ENCODE data around the gene STAT5B.

STAT5B gene

GRCh38 chr17:42200706-42201457 lies 75.3 kb downstream of the STAT5B start:
- no peak for DNase-seq (ENCODE audit: low read depth)
- H3K27me3 ChIP-seq (replicated peaks; ENCODE audit: control insufficient read depth, insufficient read depth, low read length) = no peaks in the 10 kb centered on the region

GRCh38 chr17:42199416-42200011 lies 76.7 kb downstream of the STAT5B start:
- Histone ChIP-seq H3K9ac (ENCODE audit: low read length) (no peak overlapping the region), H3K4me1 (ENCODE audit: control insufficient read depth, insufficient read depth, low read length) (no peaks in the 10 kb centered on the region), H3K27me3 (replicated peaks; ENCODE audit: control insufficient read depth, insufficient read depth, low read length) (no peaks in the 10 kb centered on the region), H3K36me3 (ENCODE audit: control insufficient read depth, insufficient read depth, low read length, severe bottlenecking) (peaks cover 35% of the 10 kb centered on the region), H3K9me3 (ENCODE audit: control insufficient read depth, low read length) (no peaks in the 10 kb centered on the region), H3K4me3 (ENCODE audit: low read length) (no peak overlapping the region)
- DNase-seq (ENCODE audit: low read depth) = no peak

More at GRCh38 chr17:42200706-42201457, 75.3 kb downstream of the STAT5B start:
- Histone ChIP-seq H3K9ac (ENCODE audit: low read length) (no peak overlapping the region), H3K4me1 (ENCODE audit: control insufficient read depth, insufficient read depth, low read length) (no peaks in the 10 kb centered on the region), H3K4me3 (ENCODE audit: low read length) (no peak overlapping the region), H3K36me3 (ENCODE audit: control insufficient read depth, insufficient read depth, low read length, severe bottlenecking) (peaks cover 42% of the 10 kb centered on the region), H3K9me3 (ENCODE audit: control insufficient read depth, low read length) (no peaks in the 10 kb centered on the region)

GRCh38 chr17:42198897-42199296 lies 77.3 kb downstream of the STAT5B start:
- Histone ChIP-seq H3K9ac (ENCODE audit: low read length) (no peak overlapping the region), H3K9me3 (ENCODE audit: control insufficient read depth, low read length) (no peaks in the 10 kb centered on the region), H3K4me3 (ENCODE audit: low read length) (no peak overlapping the region), H3K27me3 (replicated peaks; ENCODE audit: control insufficient read depth, insufficient read depth, low read length) (no peaks in the 10 kb centered on the region), H3K4me1 (ENCODE audit: control insufficient read depth, insufficient read depth, low read length) (no peaks in the 10 kb centered on the region), H3K36me3 (ENCODE audit: control insufficient read depth, insufficient read depth, low read length, severe bottlenecking) (peaks cover 29% of the 10 kb centered on the region)
- no peak for DNase-seq (ENCODE audit: low read depth)

DNA sequence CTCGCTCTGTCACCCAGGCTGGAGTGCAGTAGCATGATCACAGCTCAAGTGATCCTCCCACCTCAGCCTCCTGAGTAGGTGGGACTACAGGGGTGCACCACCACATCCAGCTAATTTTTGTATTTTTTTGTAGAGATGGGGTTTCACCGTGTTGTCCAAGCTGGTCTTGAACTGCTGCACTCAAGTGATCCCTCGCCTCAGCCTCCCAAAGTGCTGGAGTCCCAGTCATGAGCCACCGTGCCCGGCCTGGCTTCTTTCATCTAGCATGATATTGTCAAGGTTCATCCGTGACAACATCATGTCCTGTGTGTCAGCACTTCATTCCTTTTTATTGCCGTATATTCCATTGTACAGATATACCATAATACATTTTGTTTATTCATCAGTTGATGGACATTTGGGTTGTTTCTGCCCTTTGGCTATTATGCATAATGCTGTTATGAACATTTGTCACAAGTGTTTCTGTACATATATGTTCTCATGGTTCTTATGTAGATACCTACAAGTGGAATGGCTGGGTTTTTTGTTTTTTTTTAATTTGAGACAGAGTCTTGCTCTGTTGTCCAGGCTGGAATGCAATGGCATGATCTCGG lies 78.5 kb downstream of the STAT5B start:
- Histone ChIP-seq H3K36me3 (ENCODE audit: control insufficient read depth, insufficient read depth, low read length, severe bottlenecking) (peaks cover 21% of the 10 kb centered on the region), H3K27me3 (replicated peaks; ENCODE audit: control insufficient read depth, insufficient read depth, low read length) (no peaks in the 10 kb centered on the region), H3K9ac (ENCODE audit: low read length) (no peak overlapping the region), H3K4me1 (ENCODE audit: control insufficient read depth, insufficient read depth, low read length) (peaks cover 7% of the 10 kb centered on the region), H3K4me3 (ENCODE audit: low read length) (no peak overlapping the region), H3K9me3 (ENCODE audit: control insufficient read depth, low read length) (no peaks in the 10 kb centered on the region)
- DNase-seq (ENCODE audit: low read depth) = no peak

DNA sequence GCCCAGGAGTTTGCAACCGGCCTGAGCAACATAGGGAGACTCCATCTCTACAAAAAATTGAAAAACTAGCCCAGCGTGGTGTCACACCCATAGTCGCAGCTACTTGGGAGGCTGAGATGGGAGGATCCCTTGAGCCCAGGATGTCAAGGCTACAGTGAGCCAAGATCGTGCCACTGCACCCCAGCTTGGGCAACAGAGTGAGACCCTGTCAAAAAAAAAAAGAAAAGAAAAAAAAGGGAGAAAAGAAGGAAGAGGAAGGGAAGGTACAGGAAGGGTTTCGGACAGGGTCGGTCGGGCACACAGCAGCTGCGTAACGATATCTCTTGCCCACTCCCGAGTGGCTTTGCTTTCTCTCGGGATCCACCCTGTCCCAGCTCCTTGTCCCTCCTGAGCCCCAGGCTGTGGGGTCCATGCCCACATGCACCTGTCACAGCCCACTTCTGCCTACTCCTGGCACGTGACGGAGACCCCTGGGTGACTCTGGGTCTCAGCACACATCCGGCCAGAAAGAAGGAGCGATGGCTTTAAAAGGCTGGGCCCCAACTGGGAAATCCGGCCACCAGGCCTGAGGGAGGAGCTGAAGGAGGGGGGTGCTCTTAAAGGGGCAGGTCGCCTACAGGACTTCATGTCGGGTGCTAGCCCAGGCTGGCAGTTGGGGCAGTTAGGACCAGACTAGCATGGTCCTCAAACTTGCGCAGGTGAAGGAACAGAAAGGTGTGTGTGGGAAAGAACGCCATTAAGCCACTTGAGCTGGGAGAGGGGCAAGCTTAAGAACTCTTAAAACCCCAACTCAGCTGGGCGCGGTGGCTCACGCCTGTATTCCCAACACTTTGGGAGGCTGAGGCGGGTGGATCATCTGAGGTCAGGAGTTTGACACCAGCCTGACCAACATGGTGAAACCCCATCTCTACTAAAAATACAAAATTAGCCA lies 82.0 kb downstream of the STAT5B start, which contains the start of gene GHDC:
TSS of gene GHDC (minus strand) at position 526 of the 931 bp plus-strand sequence. CDS start 913 bp downstream, outside the sequence.
- H3K4me3 ChIP-seq (ENCODE audit: low read length) = peak within 1 kb of the TSS; percentile 95
- no peaks in the 10 kb centered on the region for H3K9me3 ChIP-seq (ENCODE audit: control insufficient read depth, low read length)
- no peaks in the 10 kb centered on the region for H3K27me3 ChIP-seq (replicated peaks; ENCODE audit: control insufficient read depth, insufficient read depth, low read length)
- H3K36me3 ChIP-seq (ENCODE audit: control insufficient read depth, insufficient read depth, low read length, severe bottlenecking) = no peaks in the 10 kb centered on the region
- H3K4me1 ChIP-seq (ENCODE audit: control insufficient read depth, insufficient read depth, low read length) = peaks cover 7% of the 10 kb centered on the region
- peak; percentile 79 for DNase-seq (ENCODE audit: low read depth)
- H3K9ac ChIP-seq (ENCODE audit: low read length) = peak within 1 kb of the TSS; percentile 91

GRCh38 chr17:42193216-42193968 lies 82.8 kb downstream of the STAT5B start:
- Histone ChIP-seq H3K27me3 (replicated peaks; ENCODE audit: control insufficient read depth, insufficient read depth, low read length) (no peaks in the 10 kb centered on the region), H3K4me3 (ENCODE audit: low read length) (peak overlapping the region; percentile 95), H3K9me3 (ENCODE audit: control insufficient read depth, low read length) (no peaks in the 10 kb centered on the region), H3K9ac (ENCODE audit: low read length) (peak overlapping the region; percentile 91), H3K4me1 (ENCODE audit: control insufficient read depth, insufficient read depth, low read length) (peaks cover 7% of the 10 kb centered on the region), H3K36me3 (ENCODE audit: control insufficient read depth, insufficient read depth, low read length, severe bottlenecking) (no peaks in the 10 kb centered on the region)
- no peak for DNase-seq (ENCODE audit: low read depth)

DNA sequence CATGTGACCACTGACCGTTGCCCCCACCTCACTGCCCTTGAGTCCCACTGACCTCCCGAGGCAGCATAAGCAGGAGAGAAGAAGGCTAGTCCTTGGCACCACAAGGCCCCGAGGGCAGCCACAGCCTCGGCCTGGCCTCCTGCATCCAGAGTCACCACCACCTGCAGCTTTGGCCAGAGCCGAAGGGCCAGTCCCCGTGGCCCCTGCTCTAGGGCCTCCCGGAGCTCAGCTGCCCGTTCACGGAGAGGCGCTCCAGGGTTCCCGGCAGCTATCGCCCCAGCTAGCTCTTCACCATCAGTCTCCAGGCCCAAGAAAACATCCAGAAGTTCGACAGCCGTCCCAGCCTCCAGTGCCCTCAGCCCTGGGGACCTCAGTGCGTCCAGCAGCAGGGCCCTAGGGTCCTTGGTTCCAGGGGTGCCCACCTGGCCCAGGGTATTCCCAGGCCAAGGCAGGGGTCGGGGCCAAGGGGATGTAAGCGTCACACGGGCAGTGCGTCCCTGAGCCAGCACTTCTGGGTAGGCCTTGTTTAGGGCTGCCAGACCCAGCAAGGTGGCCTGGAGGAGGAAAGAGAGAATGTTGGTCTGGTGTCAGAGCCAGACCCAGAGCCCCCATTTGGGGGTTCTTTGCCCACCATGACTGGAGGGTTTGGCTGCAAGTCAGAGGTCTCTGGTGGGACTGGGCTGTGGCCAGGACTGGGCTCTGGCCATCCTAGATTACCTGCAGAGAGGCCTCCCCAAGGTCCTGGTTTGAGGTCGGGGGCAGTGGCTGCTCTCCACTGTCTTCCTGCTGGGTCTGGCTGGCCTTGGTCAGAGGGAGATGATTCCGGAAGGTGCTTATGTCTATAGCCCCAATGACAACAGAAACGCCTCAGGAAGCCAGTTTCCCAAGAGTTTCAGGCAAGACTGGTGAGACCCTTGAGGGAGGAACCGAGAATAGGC lies 83.7 kb downstream of the STAT5B start:
- no peaks in the 10 kb centered on the region for H3K9me3 ChIP-seq (ENCODE audit: control insufficient read depth, low read length)
- no peak for DNase-seq (ENCODE audit: low read depth)

DNA sequence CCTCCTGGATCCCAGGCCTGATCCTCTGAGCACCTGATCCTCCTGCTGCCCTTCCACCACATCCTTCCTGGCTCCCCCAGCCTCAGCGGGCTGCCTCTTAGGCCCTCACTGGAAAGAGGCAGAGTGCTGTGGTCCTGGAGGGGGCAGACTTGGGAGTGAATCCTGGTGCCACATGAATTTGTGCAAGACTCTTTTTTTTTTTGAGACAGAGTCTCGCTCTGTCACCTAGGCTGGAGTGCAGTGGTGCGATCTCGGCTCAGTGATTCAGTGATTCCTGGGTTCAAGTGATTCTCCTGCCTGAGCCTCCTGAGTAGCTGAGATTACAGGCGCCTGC lies 84.9 kb downstream of the STAT5B start:
- H3K9ac ChIP-seq (ENCODE audit: low read length) = no peak overlapping the region
- no peaks in the 10 kb centered on the region for H3K27me3 ChIP-seq (replicated peaks; ENCODE audit: control insufficient read depth, insufficient read depth, low read length)
- H3K4me3 ChIP-seq (ENCODE audit: low read length) = no peak overlapping the region
- no peaks in the 10 kb centered on the region for H3K9me3 ChIP-seq (ENCODE audit: control insufficient read depth, low read length)
- H3K36me3 ChIP-seq (ENCODE audit: control insufficient read depth, insufficient read depth, low read length, severe bottlenecking) = no peaks in the 10 kb centered on the region
- H3K4me1 ChIP-seq (ENCODE audit: control insufficient read depth, insufficient read depth, low read length) = peaks cover 7% of the 10 kb centered on the region
- DNase-seq (ENCODE audit: low read depth) = no peak

More for the DNA sequence above, 83.7 kb downstream of the STAT5B start:
- H3K4me3 ChIP-seq (ENCODE audit: low read length) = no peak overlapping the region
- no peak overlapping the region for H3K9ac ChIP-seq (ENCODE audit: low read length)
- H3K4me1 ChIP-seq (ENCODE audit: control insufficient read depth, insufficient read depth, low read length) = peaks cover 7% of the 10 kb centered on the region
- H3K27me3 ChIP-seq (replicated peaks; ENCODE audit: control insufficient read depth, insufficient read depth, low read length) = no peaks in the 10 kb centered on the region
- H3K36me3 ChIP-seq (ENCODE audit: control insufficient read depth, insufficient read depth, low read length, severe bottlenecking) = no peaks in the 10 kb centered on the region

DNA sequence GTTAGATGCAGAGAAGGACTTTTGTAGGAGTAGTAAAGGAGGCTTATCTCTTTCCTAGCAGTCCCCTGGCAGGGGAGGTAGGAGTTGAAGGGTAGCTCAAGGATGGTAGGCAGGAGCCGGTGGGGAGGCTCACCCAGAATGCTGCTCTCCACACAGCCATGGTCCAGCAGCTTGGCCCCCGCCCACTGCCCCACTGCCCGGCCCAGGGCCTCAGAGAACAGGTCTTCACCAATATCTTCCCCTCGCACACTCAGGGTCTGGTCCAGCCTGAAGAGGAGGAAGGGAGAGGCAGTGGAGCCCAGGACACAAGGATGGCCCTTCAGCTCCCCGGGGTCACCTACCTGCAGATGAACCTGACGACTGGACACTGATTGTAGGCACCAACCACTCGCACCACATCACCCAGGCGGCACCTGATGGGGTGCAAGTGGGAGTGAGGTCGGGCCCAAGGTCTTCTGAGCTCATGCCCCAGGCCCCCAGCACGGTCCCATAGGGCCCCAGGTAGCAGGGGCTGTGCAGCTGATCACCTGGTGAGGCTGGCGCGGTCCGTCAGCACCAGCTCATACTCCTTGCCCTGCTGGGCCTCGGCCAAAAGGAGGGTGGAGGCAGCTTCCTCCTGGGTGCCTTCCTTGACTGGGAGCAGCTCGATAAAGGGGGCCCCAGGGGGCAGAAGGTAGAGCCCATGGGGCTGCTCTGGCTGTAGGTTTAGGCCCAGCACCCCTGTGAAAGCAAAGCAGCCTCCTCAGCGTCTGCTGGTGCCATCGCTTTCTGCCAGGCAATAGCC lies 85.5 kb downstream of the STAT5B start:
- Histone ChIP-seq H3K4me3 (ENCODE audit: low read length) (no peak overlapping the region), H3K4me1 (ENCODE audit: control insufficient read depth, insufficient read depth, low read length) (peaks cover 7% of the 10 kb centered on the region), H3K36me3 (ENCODE audit: control insufficient read depth, insufficient read depth, low read length, severe bottlenecking) (no peaks in the 10 kb centered on the region), H3K9ac (ENCODE audit: low read length) (no peak overlapping the region), H3K9me3 (ENCODE audit: control insufficient read depth, low read length) (no peaks in the 10 kb centered on the region), H3K27me3 (replicated peaks; ENCODE audit: control insufficient read depth, insufficient read depth, low read length) (no peaks in the 10 kb centered on the region)
- no peak for DNase-seq (ENCODE audit: low read depth)
